Left lung (tissue), 10 donors: Measurements from ENCODE around the gene PLPP3. TPM values are rescaled to one million over a fixed set of nuclear protein-coding genes. Genes with fewer than 3 reads are reported as not detected.
A peak's percentile ranks its signal among the peaks of the same experiment; 100 is the strongest.

ENCODE experiments used
- ATAC-seq: fragments of 200-7000 bp; cut with Tn5 transposase; one replicate; pipeline ENCODE4 v1.9.1; 2020; ENCODE audit warnings: moderate library complexity
- DNase-seq, 4 donors: peaks; one replicate each; pipeline ENCODE4 v3.0.0-alpha.2; 2013 to 2020
- H3K27ac ChIP-seq, 2 donors: fragments of 200-600 bp; sonication (generic) in 1 of 2; one replicate each; pipeline versions ENCODE4 v1.5.0 to v1.8.0; 2020 to 2021
- H3K27me3 ChIP-seq, 2 donors: fragments of 200-600 bp; sonication (generic) in 1 of 2; one replicate each; pipeline versions ENCODE4 v1.5.0 to v1.8.0; 2020 to 2021
- H3K36me3 ChIP-seq, 2 donors: fragments of 200-600 bp; sonication (generic) in 1 of 2; one replicate each; pipeline versions ENCODE4 v1.5.0 to v1.8.0; 2020 to 2021
- H3K4me1 ChIP-seq, 2 donors: fragments of 200-600 bp; one replicate each; pipeline ENCODE4 v1.8.0; 2021
- H3K4me3 ChIP-seq, 2 donors: fragments of 200-600 bp; sonication (generic) in 1 of 2; one replicate each; pipeline versions ENCODE4 v1.5.0 to v1.8.0; 2020 to 2021; ENCODE audit warnings: mild to moderate bottlenecking in 1 of 2
- H3K9me3 ChIP-seq, 2 donors: fragments of 200-600 bp; sonication (generic) in 1 of 2; one replicate each; pipeline versions ENCODE4 v1.5.0 to v1.8.0; 2020 to 2021
- CTCF ChIP-seq, 2 donors: fragments of 200-600 bp; sonication (generic) in 1 of 2; IDR thresholded peaks; one replicate each; pipeline versions ENCODE4 v1.5.0 to v1.8.0; 2021; ENCODE audit warnings: antibody characterized with exemption in 2 of 2
- intact Hi-C, 2 donors: fragments of 100-400 bp; cut with DNase I; formaldehyde crosslinking; loops; one replicate each; pipeline versions ENCODE4 v1.11.2 to v1.14.2; 2022
- polyA plus RNA-seq, 6 donors: library from polyadenylated mRNA; unstranded; fragments of 120-200 nt; gene quantifications; one replicate each; pipeline ENCODE4 v1.2.1, GENCODE V29; 2013; ENCODE audit not compliant: insufficient read length in 6 of 6
- total RNA-seq, 2 donors: library from RNA; stranded (reverse); fragmentation: NEBNext Ultra II Directional; extraction: Animal tissue kit (Norgen Biotek cat#: 25700); gene quantifications; one replicate each; pipeline ENCODE4 v1.2.1, GENCODE V29; 2021
- donor health status: DM: no; HTN: yes; CAD: no.
- donor health status: DM: no; HTN: no; CAD: no.

PLPP3 gene
- total and polyA plus RNA-seq, 8 donors = 44.5 to 145 (median 115) TPM

DNA sequence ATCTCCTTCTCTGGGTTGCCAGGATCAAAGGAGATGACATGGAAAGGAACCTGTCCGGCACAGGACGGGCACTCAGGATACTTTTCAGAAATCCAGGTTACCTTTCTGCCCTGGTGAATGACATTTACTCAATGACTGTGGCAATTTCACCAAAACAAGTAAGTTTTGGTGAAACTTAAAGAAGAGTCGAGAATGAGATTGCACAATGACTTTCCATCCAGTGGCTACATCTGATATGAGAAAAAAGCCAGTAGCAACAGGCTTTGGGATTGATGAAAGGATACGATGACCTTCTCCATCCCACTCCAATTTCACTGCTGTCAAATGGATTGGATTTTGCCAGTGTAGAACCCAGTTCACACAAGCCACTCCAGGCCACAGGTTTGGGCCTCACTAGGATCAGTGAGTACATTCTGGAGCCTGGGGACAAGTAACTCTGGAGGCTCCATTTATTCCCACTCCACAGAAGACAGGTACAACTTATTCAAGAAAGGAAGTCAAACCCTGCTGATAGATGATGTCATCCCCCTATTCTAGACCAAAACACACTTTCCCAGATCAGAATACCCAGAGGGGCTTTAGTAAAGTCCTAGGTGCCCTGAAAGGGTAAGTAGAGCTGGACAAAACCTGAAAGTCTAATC lies 63.3 kb downstream of the PLPP3 start:
- ATAC-seq (no peak), DNase-seq (no peak)
- H3K4me3 ChIP-seq = peak overlapping the region in 1 of 2 donors; percentile 1
- no peak for TF ChIP-seq CTCF (IDR thresholded peaks at IDR 0.05)
- intact Hi-C loops = no loop called here
- no peaks in the 10 kb centered on the region for H3K9me3 ChIP-seq
- no peaks in the 10 kb centered on the region for H3K27me3 ChIP-seq
- H3K4me1 ChIP-seq = peaks cover 13 to 75% of the 10 kb centered on the region in 2 donors
- peak overlapping the region; percentile 60 to 84 for H3K27ac ChIP-seq
- H3K36me3 ChIP-seq = peaks cover 0 to 45% of the 10 kb centered on the region in 2 donors

DNA sequence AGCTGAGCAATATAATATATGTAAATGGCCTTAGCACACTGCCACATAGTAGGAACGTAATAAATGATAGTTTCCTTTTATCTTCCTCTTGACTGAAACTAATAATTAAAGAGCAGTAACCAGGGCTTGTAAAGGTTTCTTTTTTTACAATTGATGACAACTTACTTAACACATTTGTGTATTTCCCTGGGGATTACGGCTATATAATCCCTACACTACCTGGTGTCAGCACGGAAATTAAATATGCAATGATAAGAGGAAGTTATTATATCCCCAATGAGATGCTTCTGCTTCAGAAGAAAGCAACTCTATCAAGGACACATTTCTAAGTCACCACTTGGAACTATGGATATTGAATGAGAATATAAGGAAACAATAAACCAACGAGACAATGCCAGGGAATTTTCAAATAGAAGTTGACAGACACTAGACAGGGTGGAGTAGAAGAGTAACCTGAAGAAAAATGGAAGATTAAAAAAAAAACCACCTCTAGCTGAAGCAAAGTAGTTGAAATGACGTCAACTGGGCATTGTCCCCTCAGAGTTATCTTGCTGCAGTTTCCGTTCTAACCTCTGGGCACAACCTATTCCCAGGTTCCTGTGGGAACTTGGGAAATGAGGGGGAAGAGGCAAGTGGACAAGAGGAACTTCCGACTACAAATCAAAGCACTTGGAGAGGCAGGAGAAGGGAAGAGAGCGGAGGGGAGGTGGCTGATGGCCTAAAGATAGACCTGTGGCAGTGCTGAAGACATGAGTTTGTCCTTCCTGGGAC lies 66.5 kb downstream of the PLPP3 start:
- Histone ChIP-seq H3K4me3 (no peak overlapping the region), H3K27ac (peak overlapping the region in 1 of 2 donors; percentile 62), H3K27me3 (no peaks in the 10 kb centered on the region), H3K36me3 (peaks cover 0 to 52% of the 10 kb centered on the region in 2 donors), H3K4me1 (peaks cover 17 to 89% of the 10 kb centered on the region in 2 donors), H3K9me3 (no peaks in the 10 kb centered on the region)
- ATAC-seq (no peak), DNase-seq (no peak)
- intact Hi-C loops = no loop called here
- no peak for TF ChIP-seq CTCF (IDR thresholded peaks at IDR 0.05)

DNA sequence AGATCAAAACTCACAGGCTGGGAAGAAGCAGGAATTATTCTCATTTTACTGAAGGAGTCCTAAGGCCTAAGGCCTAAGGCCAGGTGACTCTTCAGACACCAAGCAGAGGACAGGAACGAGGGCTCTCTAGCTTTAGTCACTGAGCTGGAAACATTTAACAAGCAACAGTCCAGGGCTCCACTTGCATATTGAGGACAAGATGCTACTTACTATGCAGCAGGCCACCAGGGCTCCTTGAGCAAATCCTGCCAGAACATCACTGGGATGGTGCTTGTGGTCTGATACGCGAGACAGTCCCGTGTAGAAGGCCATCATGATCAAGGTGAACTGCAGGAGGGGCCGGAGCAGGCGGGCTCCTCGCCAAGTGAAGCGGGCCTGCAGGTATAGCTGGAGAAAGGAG lies 67.6 kb downstream of the PLPP3 start:
- Histone ChIP-seq H3K4me3 (no peak overlapping the region), H3K27ac (peak overlapping the region in 1 of 2 donors; percentile 62), H3K36me3 (peaks cover 0 to 61% of the 10 kb centered on the region in 2 donors), H3K27me3 (no peaks in the 10 kb centered on the region), H3K4me1 (peaks cover 10 to 89% of the 10 kb centered on the region in 2 donors), H3K9me3 (no peaks in the 10 kb centered on the region)
- intact Hi-C loops = no loop called here
- DNase-seq = no peak
- no peak for TF ChIP-seq CTCF (IDR thresholded peaks at IDR 0.05)
- no peak for ATAC-seq

- no peak overlapping the region for H3K4me3 ChIP-seq
- no peak for TF ChIP-seq CTCF (IDR thresholded peaks at IDR 0.05)
- no peaks in the 10 kb centered on the region for H3K9me3 ChIP-seq
- intact Hi-C loops = no loop called here
- H3K36me3 ChIP-seq = peaks cover 0 to 65% of the 10 kb centered on the region in 2 donors
- no peaks in the 10 kb centered on the region for H3K27me3 ChIP-seq
- peak overlapping the region; percentile 39 to 62 for H3K27ac ChIP-seq
- peak in 1 of 4 donors; percentile 65 for DNase-seq
- peaks cover 8 to 89% of the 10 kb centered on the region in 2 donors for H3K4me1 ChIP-seq
- ATAC-seq = peak; percentile 49
Measured at GRCh38 chr1:56511364-56511763, 68.0 kb downstream of the PLPP3 start.

DNA sequence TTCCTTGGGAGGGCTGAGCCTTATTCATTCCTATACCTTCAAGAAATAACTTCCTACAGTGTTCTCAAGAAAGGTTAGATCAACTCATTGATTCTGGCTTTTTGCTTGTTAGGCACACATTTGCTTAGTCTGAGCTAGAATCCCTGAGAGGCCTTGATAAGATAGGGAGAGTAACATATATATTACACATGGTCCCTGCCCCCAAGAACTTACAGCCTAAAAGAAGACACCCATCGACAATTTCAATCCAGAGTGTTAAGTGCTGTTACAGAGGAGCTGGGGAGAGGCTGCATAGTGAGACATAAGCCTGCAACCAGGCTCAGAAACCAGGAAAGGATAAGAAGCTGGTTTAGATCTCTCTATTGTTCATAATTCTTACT lies 68.7 kb downstream of the PLPP3 start:
- Histone ChIP-seq H3K9me3 (no peaks in the 10 kb centered on the region), H3K4me3 (no peak overlapping the region), H3K27me3 (no peaks in the 10 kb centered on the region), H3K4me1 (peaks cover 4 to 89% of the 10 kb centered on the region in 2 donors), H3K36me3 (peaks cover 0 to 72% of the 10 kb centered on the region in 2 donors), H3K27ac (peak overlapping the region in 1 of 2 donors; percentile 62)
- DNase-seq (no peak), ATAC-seq (no peak)
- intact Hi-C loops = no loop called here
- TF ChIP-seq CTCF (IDR thresholded peaks at IDR 0.05) = no peak
